Hepatocyte (in vitro differentiated cells): Measurements from ENCODE around the gene GTF2B. TPM values are rescaled to one million over a fixed set of nuclear protein-coding genes. Genes with fewer than 3 reads are reported as not detected.
"Not testable (repeated sequence)": the region's sequence is repeated elsewhere in the genome, so short reads cannot be mapped to it uniquely, and the experiment has no call there.

Source experiments
- DNase-seq: peaks from one replicate; pipeline ENCODE4 v3.0.0-alpha.2; 2016; ENCODE audit warnings: low spot score
- H2AFZ ChIP-seq: fragments of 200-600 bp; sonication (generic); 2 replicates; pipeline ENCODE4 v1.6.0; 2016; ENCODE audit warnings: antibody characterized with exemption, mild to moderate bottlenecking
- H3K27ac ChIP-seq: fragments of 200-600 bp; sonication (generic); 2 replicates; pipeline ENCODE4 v1.5.1; 2016; ENCODE audit warnings: mild to moderate bottlenecking
- H3K27me3 ChIP-seq: fragments of 200-600 bp; sonication (generic); 2 replicates; pipeline ENCODE4 v1.6.1; 2016
- H3K36me3 ChIP-seq: fragments of 200-600 bp; sonication (generic); replicated peaks from 2 replicates; pipeline ENCODE4 v1.5.1; 2016; ENCODE audit warnings: low read depth; ENCODE audit not compliant: insufficient read depth
- H3K4me1 ChIP-seq: fragments of 200-600 bp; sonication (generic); 2 replicates; pipeline ENCODE4 v1.5.1; 2016; ENCODE audit warnings: mild to moderate bottlenecking, moderate library complexity; ENCODE audit not compliant: insufficient read depth
- H3K4me2 ChIP-seq: fragments of 200-600 bp; sonication (generic); 2 replicates; pipeline ENCODE4 v1.6.0; 2016
- H3K4me3 ChIP-seq: fragments of 200-600 bp; sonication (generic); 2 replicates; pipeline ENCODE4 v1.5.1; 2016; ENCODE audit warnings: mild to moderate bottlenecking
- H3K79me2 ChIP-seq: fragments of 200-600 bp; sonication (generic); 2 replicates; pipeline ENCODE4 v1.6.0; 2017; ENCODE audit warnings: mild to moderate bottlenecking
- H3K9me2 ChIP-seq: fragments of 200-600 bp; sonication (generic); replicated peaks from 2 replicates; pipeline ENCODE4 v1.6.0; 2017; ENCODE audit warnings: mild to moderate bottlenecking; ENCODE audit not compliant: insufficient read depth
- H3K9me3 ChIP-seq: fragments of 200-600 bp; sonication (generic); 2 replicates; pipeline ENCODE4 v1.5.1; 2016; ENCODE audit warnings: low read depth, mild to moderate bottlenecking
- H4K20me1 ChIP-seq: fragments of 200-600 bp; sonication (generic); 2 replicates; pipeline ENCODE4 v1.6.0; 2016; ENCODE audit warnings: mild to moderate bottlenecking; ENCODE audit not compliant: insufficient read depth, poor library complexity, severe bottlenecking
- EZH2 ChIP-seq: fragments of 200-600 bp; sonication (generic); IDR thresholded peaks from 2 replicates; pipeline ENCODE4 v1.6.1; 2016; ENCODE audit warnings: antibody characterized with exemption, mild to moderate bottlenecking, borderline replicate concordance
- EZH2phosphoT487 ChIP-seq: fragments of 200-600 bp; sonication (generic); IDR thresholded peaks from one replicate; pipeline ENCODE4 v1.6.1; 2018; ENCODE audit warnings: antibody characterized with exemption, mild to moderate bottlenecking, low read depth, moderate library complexity; ENCODE audit not compliant: unreplicated experiment, severe bottlenecking
- WGBS: methylation state at CpG from one replicate; pipeline ENCODE4 v1.1.6; 2016; ENCODE audit warnings: low lambda C conversion rate; ENCODE audit errors: missing lambda C conversion rate; 5-methylcytosine and 5-hydroxymethylcytosine counted together
- polyA plus RNA-seq: library from polyadenylated mRNA; unstranded; fragments of >200 nt; fragmentation: Nextera tagmentation; extraction: Ambion mirVana; gene quantifications from 2 replicates; pipeline ENCODE4 v1.2.1, GENCODE V29; 2016
- total RNA-seq: library from RNA; depleted of rRNA; stranded (reverse); fragments of >200 nt; gene quantifications from 2 replicates; pipeline ENCODE4 v1.2.3, GENCODE V29; 2014
- TF ChIP-seq, protein P1 (sequence below): fragments of 200-600 bp; sonication (generic); IDR thresholded peaks from 2 replicates; pipeline ENCODE4 v1.5.1; 2016; ENCODE audit warnings: antibody characterized with exemption, mild to moderate bottlenecking; ENCODE audit not compliant: poor library complexity

GTF2B gene
- total and polyA plus RNA-seq, 2 experiments from 2014 or later: 43.1 to 52.6 TPM

DNA sequence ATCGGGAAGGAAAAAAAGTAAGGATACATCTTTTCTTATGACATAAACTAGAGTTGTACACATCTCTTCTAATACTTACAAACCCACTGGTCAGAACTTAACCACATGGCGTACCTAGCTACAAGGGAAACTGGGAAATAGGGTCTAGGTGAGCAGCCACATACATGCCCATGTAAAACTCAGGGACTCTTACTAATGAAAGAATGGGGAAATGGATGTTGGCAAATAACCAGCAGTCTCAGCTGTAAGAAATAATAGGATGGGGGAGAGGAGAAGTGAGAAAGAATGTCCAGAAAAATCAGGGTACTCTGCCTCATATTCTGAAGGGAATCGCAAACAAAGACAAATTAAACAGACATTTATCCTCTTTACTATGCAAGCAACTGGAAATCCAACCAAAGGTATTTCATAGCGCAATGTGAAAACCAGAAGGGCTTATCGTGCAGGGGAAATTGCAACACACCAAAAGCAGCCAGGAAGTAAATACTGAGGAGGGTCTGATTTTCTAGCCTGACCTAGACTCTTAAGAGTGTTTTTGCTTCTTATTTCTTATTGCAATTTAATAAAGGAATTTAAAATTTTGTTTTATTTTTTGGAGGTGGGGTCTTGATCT lies 17.5 kb downstream of the GTF2B start:
- DNase-seq: no peak
- H3K27ac ChIP-seq: no peak overlapping the region
- no peak overlapping the region for H3K4me3 ChIP-seq
- H3K36me3 ChIP-seq: no peaks in the 10 kb centered on the region
- H4K20me1 ChIP-seq: peaks cover 6% of the 10 kb centered on the region
- peaks cover 4% of the 10 kb centered on the region for H3K4me1 ChIP-seq
- H3K9me2 ChIP-seq: no peaks in the 10 kb centered on the region
- no peak overlapping the region for H3K4me2 ChIP-seq
- no peak for TF ChIP-seq EZH2
- TF ChIP-seq, protein P1, sequence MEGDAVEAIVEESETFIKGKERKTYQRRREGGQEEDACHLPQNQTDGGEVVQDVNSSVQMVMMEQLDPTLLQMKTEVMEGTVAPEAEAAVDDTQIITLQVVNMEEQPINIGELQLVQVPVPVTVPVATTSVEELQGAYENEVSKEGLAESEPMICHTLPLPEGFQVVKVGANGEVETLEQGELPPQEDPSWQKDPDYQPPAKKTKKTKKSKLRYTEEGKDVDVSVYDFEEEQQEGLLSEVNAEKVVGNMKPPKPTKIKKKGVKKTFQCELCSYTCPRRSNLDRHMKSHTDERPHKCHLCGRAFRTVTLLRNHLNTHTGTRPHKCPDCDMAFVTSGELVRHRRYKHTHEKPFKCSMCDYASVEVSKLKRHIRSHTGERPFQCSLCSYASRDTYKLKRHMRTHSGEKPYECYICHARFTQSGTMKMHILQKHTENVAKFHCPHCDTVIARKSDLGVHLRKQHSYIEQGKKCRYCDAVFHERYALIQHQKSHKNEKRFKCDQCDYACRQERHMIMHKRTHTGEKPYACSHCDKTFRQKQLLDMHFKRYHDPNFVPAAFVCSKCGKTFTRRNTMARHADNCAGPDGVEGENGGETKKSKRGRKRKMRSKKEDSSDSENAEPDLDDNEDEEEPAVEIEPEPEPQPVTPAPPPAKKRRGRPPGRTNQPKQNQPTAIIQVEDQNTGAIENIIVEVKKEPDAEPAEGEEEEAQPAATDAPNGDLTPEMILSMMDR: no peak
- TF ChIP-seq EZH2phosphoT487: no peak
- H3K9me3 ChIP-seq: no peaks in the 10 kb centered on the region
- no peak overlapping the region for H2AFZ ChIP-seq
- WGBS: 63% methylated on average over 5 of the region's 5 CpGs
- peaks cover 71% of the 10 kb centered on the region for H3K79me2 ChIP-seq
- H3K27me3 ChIP-seq: no peaks in the 10 kb centered on the region

DNA sequence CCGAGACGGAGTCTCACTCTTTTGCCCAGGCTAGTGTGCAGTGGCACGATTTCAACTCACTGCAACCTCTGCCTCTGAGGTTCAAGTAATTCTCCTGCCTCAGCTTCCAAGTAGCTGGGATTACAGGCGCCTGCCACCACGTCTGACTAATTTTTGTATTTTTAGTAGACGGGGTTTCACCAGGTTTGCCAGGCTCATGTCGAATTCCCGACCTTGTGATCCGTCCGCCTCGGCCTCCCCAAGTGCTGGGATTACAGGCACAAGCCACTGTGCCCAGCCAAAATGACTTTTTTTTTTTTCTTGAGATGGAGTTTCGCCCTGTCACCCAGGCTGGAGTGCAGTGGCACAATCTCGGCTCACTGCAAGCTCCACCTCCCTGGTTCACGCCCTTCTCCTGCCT lies 21.7 kb downstream of the GTF2B start:
- peaks cover 88% of the 10 kb centered on the region for H3K79me2 ChIP-seq
- not testable (repeated sequence) for H3K27me3 ChIP-seq, H4K20me1 ChIP-seq, H3K27ac ChIP-seq, H2AFZ ChIP-seq, H3K4me3 ChIP-seq, H3K9me2 ChIP-seq, H3K4me1 ChIP-seq, DNase-seq, H3K36me3 ChIP-seq, H3K4me2 ChIP-seq, H3K9me3 ChIP-seq
- WGBS: 98% methylated on average over 14 of the region's 14 CpGs

DNA sequence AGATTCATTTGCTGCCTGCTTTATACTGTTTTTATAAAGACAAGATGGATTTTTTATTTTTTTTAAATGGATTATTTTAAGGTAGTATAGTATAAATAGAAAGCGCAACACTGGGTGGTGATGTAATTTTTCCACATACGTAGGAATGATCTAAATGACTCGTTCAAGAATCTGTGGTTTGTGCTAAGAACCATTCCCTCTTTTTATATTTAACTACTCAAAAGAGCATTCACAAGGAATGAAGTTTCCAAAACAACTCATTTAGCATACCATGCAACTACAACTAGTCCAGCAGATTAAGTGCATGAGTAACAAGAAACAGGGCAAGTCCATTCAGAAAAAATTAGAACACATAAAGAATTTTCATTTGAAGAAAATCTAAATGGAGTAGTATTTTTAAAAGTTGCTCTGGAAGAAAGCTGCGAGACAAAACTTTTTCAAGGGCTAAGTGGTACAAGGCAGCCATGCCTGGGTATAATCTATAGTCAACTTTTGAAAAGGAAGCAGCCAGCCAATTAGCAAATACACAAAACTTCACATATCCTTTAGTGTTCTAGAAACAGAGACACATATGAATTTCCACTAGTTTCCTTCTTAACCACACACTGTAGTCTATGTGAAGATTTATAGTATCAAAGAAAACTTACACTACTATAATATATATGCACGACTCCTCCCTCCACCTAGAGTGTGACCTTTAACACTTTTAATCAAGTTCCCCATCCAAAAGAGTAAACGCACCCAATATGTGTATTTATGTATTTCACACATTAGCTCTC lies 23.4 kb downstream of the GTF2B start:
- Histone ChIP-seq H3K79me2 (peaks cover 90% of the 10 kb centered on the region), H3K9me3 (no peaks in the 10 kb centered on the region), H3K4me1 (no peaks in the 10 kb centered on the region), H3K9me2 (no peaks in the 10 kb centered on the region), H4K20me1 (peaks cover 9% of the 10 kb centered on the region), H3K4me3 (no peak overlapping the region), H3K36me3 (no peaks in the 10 kb centered on the region), H3K27me3 (no peaks in the 10 kb centered on the region), H3K4me2 (no peak overlapping the region), H3K27ac (no peak overlapping the region), H2AFZ (no peak overlapping the region)
- TF ChIP-seq EZH2phosphoT487 (no peak), EZH2 (no peak)
- TF ChIP-seq, protein P1: no peak
- DNase-seq: no peak
- 92% methylated on average over 6 of the region's 6 CpGs for WGBS

DNA sequence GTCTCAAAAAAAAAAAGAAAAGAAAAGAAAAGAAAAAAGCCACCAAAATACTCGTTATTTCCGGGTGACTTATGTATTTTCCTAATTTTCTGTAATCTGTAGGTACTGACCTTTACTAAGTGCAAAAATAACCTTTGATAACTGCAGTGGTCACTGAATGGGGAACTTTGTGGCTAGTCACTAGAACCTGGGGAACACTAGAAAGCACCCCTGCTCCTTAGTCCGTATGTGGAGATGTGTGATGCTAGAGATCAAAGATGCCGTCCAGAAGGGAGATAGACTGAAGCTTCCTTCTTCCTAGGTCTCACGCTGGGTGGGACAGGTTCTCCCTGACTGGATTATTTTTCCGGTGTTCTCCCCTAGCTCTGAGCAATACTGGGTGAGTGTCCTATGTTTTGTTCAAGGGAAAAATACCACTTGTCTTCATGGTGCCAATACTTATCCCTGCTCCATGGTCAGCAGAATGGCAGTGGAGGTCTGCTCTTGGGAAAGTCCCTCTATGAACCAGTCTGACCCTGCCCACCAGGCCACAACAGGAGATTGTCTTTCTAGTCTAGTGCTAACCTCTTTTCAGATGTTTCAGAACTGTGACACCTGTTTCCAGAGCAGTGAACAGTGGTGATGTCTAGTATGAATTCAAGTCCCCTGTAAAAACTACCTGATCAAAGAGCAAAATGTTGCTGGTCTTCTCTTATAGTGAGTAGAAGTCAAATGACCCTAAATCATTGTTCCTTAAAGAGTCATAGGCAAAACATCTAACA lies 39.9 kb downstream of the GTF2B start:
- WGBS: 96% methylated on average over 6 of the region's 6 CpGs
- no peak overlapping the region for H3K27ac ChIP-seq
- no peaks in the 10 kb centered on the region for H3K9me2 ChIP-seq
- no peak overlapping the region for H2AFZ ChIP-seq
- H3K4me2 ChIP-seq: no peak overlapping the region
- no peaks in the 10 kb centered on the region for H3K36me3 ChIP-seq
- no peaks in the 10 kb centered on the region for H3K79me2 ChIP-seq
- H3K27me3 ChIP-seq: no peaks in the 10 kb centered on the region
- DNase-seq: no peak
- no peaks in the 10 kb centered on the region for H3K9me3 ChIP-seq
- H3K4me3 ChIP-seq: no peak overlapping the region
- no peaks in the 10 kb centered on the region for H3K4me1 ChIP-seq
- TF ChIP-seq EZH2 (no peak), EZH2phosphoT487 (no peak)
- TF ChIP-seq, protein P1: no peak
- no peaks in the 10 kb centered on the region for H4K20me1 ChIP-seq
